HCT116 (cell line): ENCODE measurements around the gene FAM53B. TPM values are rescaled to one million over a fixed set of nuclear protein-coding genes. Genes with fewer than 3 reads are reported as not detected.

Source experiments
- ATAC-seq: fragments of 200-7000 bp; cut with Tn5 transposase; 2 replicates; pipeline ENCODE4 v1.9.1; 2020; ENCODE audit warnings: mild to moderate bottlenecking, moderate library complexity
- BruUV-seq: library from RNA; stranded (reverse); fragments of 400-500 nt; replicated peaks from 2 replicates; lab custom pipeline; 2021; lab: Mats Ljungman, UMichigan
- CTCF ChIA-PET: fragments of 300-600 bp; sonication (Branson Sonifier 250); formaldehyde crosslinking; loops from one replicate; lab custom pipeline; 2021; ENCODE audit warnings: antibody characterized with exemption; lab: Charles Lee
- POLR2A ChIA-PET: fragments of 300-600, 350-600 bp; sonication (Branson Sonifier 250); formaldehyde crosslinking; loops from one replicate; lab custom pipeline; 2021; ENCODE audit warnings: antibody characterized with exemption; lab: Charles Lee
- RAD21 ChIA-PET, 2 experiments: fragments of 300-600 bp; sonication (Branson Sonifier 250); formaldehyde crosslinking; loops; one replicate each; lab custom pipeline; 2023; ENCODE audit warnings: low total read pairs in 2 of 2; ENCODE audit not compliant: uncharacterized antibody in 2 of 2, unreplicated experiment in 2 of 2, low non-redundant PET in 1 of 2; lab: Charles Lee
- DNase-seq: peaks from one replicate; pipeline ENCODE4 v3.0.0-alpha.2; 2010; ENCODE audit warnings: low read depth, low spot score
- H2AFZ ChIP-seq: fragments of 200-600 bp; shearing (Covaris generic), sonication (generic); 2 replicates; pipeline ENCODE4 v1.6.1; 2017; ENCODE audit warnings: low read depth, mixed run types, mixed read lengths, antibody characterized with exemption, low read length; ENCODE audit not compliant: poor library complexity, severe bottlenecking
- H3K27ac ChIP-seq: 2 replicates; pipeline ENCODE4 v1.5.1; 2012; ENCODE audit warnings: low read depth, low read length
- H3K27me3 ChIP-seq: fragments of 200-600 bp; sonication (generic); 2 replicates; pipeline ENCODE4 v1.6.1; 2016; ENCODE audit warnings: mixed run types, low read length, mixed read lengths; ENCODE audit not compliant: insufficient read depth
- H3K36me3 ChIP-seq, 2 experiments: fragments of 200-500 bp in 1 of 2; fragments of 200-600 bp in 1 of 2; sonication (Bioruptor generic) in 1 of 2; sonication (generic) in 1 of 2; 2 replicates each; pipeline versions ENCODE4 v1.5.1 to v1.6.1; 2014 to 2016; ENCODE audit warnings: low read length in 2 of 2, inconsistent platforms in 1 of 2, mixed read lengths in 1 of 2, mixed run types in 1 of 2; ENCODE audit not compliant: insufficient read depth in 2 of 2, control insufficient read depth in 1 of 2
- H3K4me1 ChIP-seq, 2 experiments: fragments of 200-600 bp in 1 of 2; sonication (generic) in 1 of 2; 2 replicates each; pipeline versions ENCODE4 v1.5.1 to v1.6.1; 2012 to 2017; ENCODE audit warnings: low read length in 2 of 2, inconsistent platforms in 1 of 2, mild to moderate bottlenecking in 1 of 2, mixed read lengths in 1 of 2, mixed run types in 1 of 2, moderate library complexity in 1 of 2; ENCODE audit not compliant: insufficient read depth in 2 of 2, control insufficient read depth in 1 of 2
- H3K4me2 ChIP-seq: fragments of 200-600 bp; sonication (generic); 2 replicates; pipeline ENCODE4 v1.6.1; 2017; ENCODE audit warnings: mixed run types, low read length, mixed read lengths
- H3K4me3 ChIP-seq, 2 experiments: fragments of 200-600 bp in 1 of 2; sonication (generic) in 1 of 2; replicated peaks in 1 of 2; 2 replicates each; pipeline ENCODE4 v1.5.1; 2011 to 2016; ENCODE audit warnings: low read length in 2 of 2, control low read depth in 1 of 2, low read depth in 1 of 2, mild to moderate bottlenecking in 1 of 2, mixed read lengths in 1 of 2, mixed run types in 1 of 2
- H3K79me2 ChIP-seq: fragments of 200-600 bp; sonication (generic); 2 replicates; pipeline ENCODE4 v1.6.1; 2017; ENCODE audit warnings: mild to moderate bottlenecking, mixed run types, low read length, moderate library complexity, mixed read lengths; ENCODE audit not compliant: insufficient read depth
- H3K9ac ChIP-seq: fragments of 200-600 bp; sonication (generic); 2 replicates; pipeline ENCODE4 v1.6.1; 2016; ENCODE audit warnings: low read length, mixed read lengths
- H3K9me2 ChIP-seq: fragments of 200-600 bp; sonication (generic), shearing (Covaris generic); 2 replicates; pipeline ENCODE4 v1.6.1; 2017; ENCODE audit warnings: mixed run types, mild to moderate bottlenecking, moderate library complexity; ENCODE audit not compliant: insufficient read depth
- H3K9me3 ChIP-seq, 2 experiments: fragments of 200-500 bp in 1 of 2; fragments of 200-600 bp in 1 of 2; sonication (Bioruptor generic) in 1 of 2; sonication (generic) in 1 of 2; 2 replicates each; pipeline ENCODE4 v1.6.1; 2014 to 2017; ENCODE audit warnings: low read length in 2 of 2, mixed read lengths in 2 of 2, inconsistent platforms in 1 of 2, low read depth in 1 of 2, mild to moderate bottlenecking in 1 of 2, mixed run types in 1 of 2, moderate library complexity in 1 of 2; ENCODE audit not compliant: control insufficient read depth in 1 of 2, insufficient read depth in 1 of 2
- H4K20me1 ChIP-seq: fragments of 200-600 bp; sonication (generic), shearing (Covaris generic); 2 replicates; pipeline ENCODE4 v1.6.1; 2017; ENCODE audit warnings: mixed run types, mild to moderate bottlenecking, moderate library complexity; ENCODE audit not compliant: insufficient read depth
- JUND ChIP-seq: IDR thresholded peaks from 2 replicates; pipeline ENCODE4 v1.6.1; 2012
- MAX ChIP-seq: IDR thresholded peaks from 2 replicates; pipeline ENCODE4 v1.6.1; 2012
- YY1 ChIP-seq: IDR thresholded peaks from 2 replicates; pipeline ENCODE4 v1.6.1; 2011; ENCODE audit warnings: low read length, low read depth, moderate library complexity, mild to moderate bottlenecking; ENCODE audit not compliant: insufficient replicate concordance; ENCODE audit errors: extremely low read depth
- ZBTB33 ChIP-seq: IDR thresholded peaks from 2 replicates; pipeline ENCODE4 v1.6.1; 2011; ENCODE audit warnings: mild to moderate bottlenecking, low read length, moderate library complexity; ENCODE audit not compliant: insufficient replicate concordance; ENCODE audit errors: extremely low read depth
- intact Hi-C: fragments of 100-400 bp; cut with micrococcal nuclease; formaldehyde crosslinking; loops from 2 replicates; pipeline ENCODE4 v1.10.0; 2022
- total RNA-seq: library from RNA; stranded (reverse); gene quantifications from one replicate; pipeline ENCODE4 v1.2.1, GENCODE V29; 2021; ENCODE audit not compliant: unreplicated experiment

Gene FAM53B
- total RNA-seq, 1 experiment from 2014 or later, result 19.6 TPM

GRCh38 chr10:124745252-124745651, 1.1 kb upstream of the FAM53B start (continued):
- TF ChIP-seq ZBTB33 (no peak), YY1 (no peak)

GRCh38 chr10:124743191-124744101, 732 bp downstream of the FAM53B start:
- RAD21 ChIA-PET, result interaction anchor here in 1 of 2 experiments (0.6 to 0.7 kb wide), 2 partner anchors 11 to 264 kb away, joined by 3 to 6 read pairs; no protein-coding TSS in a partner anchor
- TF ChIP-seq JUND (no peak), MAX (peak; percentile 28; the same call in 1 of the 2 replicates)
- TF ChIP-seq, all 23 proteins: peak for 1
- intact Hi-C loops, result loop anchor here (5.0 kb wide), 4 partner anchors 96 to 1161 kb away; partner anchors contain the start of gene OAT
- Histone ChIP-seq H4K20me1 (no peaks in the 10 kb centered on the region), H3K9ac (peak overlapping the region; percentile 75), H3K36me3 (peaks cover 4 to 11% of the 10 kb centered on the region in 2 experiments; a peak in 3 of 4 replicates), H3K4me1 (peaks cover 22 to 36% of the 10 kb centered on the region in 2 experiments), H3K79me2 (peaks cover 23% of the 10 kb centered on the region; the same call in 1 of the 2 replicates), H3K9me3 (no peaks in the 10 kb centered on the region), H2AFZ (no peak overlapping the region), H3K4me3 (peak overlapping the region; percentile 69 to 72), H3K9me2 (no peaks in the 10 kb centered on the region), H3K27me3 (no peaks in the 10 kb centered on the region), H3K4me2 (peak overlapping the region; percentile 90), H3K27ac (peak overlapping the region; percentile 63; the same call in 1 of the 2 replicates)
- DNase-seq (no peak), ATAC-seq (peak; percentile 17; the same call in 1 of the 2 replicates)
- ChIA-PET POLR2A (no interaction called here), CTCF (interaction anchor here (1.1 kb wide), 1 partner anchor 9 kb away, joined by 3 read pairs; no protein-coding TSS in a partner anchor)
- BruUV-seq, result no TSS peak
